CD4-positive, alpha-beta memory T cell (primary cell): ENCODE measurements around the gene RAD51AP1. TPM values are rescaled to one million over a fixed set of nuclear protein-coding genes. Genes with fewer than 3 reads are reported as not detected.
A peak's percentile ranks its signal among the peaks of the same experiment; 100 is the strongest.

Experiments used
- CTCF ChIA-PET: fragments of 350-600 bp; sonication (Branson Sonifier 250); formaldehyde crosslinking; loops from one replicate; lab custom pipeline; 2021; ENCODE audit warnings: inconsistent platforms; ENCODE audit not compliant: partially characterized antibody; lab: Charles Lee
- POLR2A ChIA-PET: fragments of 350-600 bp; sonication (Branson Sonifier 250); formaldehyde crosslinking; loops from one replicate; lab custom pipeline; 2021; ENCODE audit not compliant: partially characterized antibody; lab: Charles Lee
- DNase-seq, 5 donors: peaks; one replicate each; pipeline versions ENCODE4 v3.0.0 to v3.0.0-alpha.2; 2020 to 2022; ENCODE audit warnings: mixed read lengths in 1 of 5
- H3K27ac ChIP-seq: one replicate; pipeline ENCODE4 v1.7.0; 2013; ENCODE audit warnings: low read depth, low read length
- H3K27me3 ChIP-seq: 2 replicates; pipeline ENCODE4 v1.7.0; 2013; ENCODE audit warnings: mild to moderate bottlenecking, low read length, moderate library complexity; ENCODE audit not compliant: insufficient read depth
- H3K36me3 ChIP-seq: 2 replicates; pipeline ENCODE4 v1.7.0; 2013; ENCODE audit warnings: mild to moderate bottlenecking, low read length, moderate library complexity; ENCODE audit not compliant: insufficient read depth
- H3K4me1 ChIP-seq: 2 replicates; pipeline ENCODE4 v1.7.0; 2013; ENCODE audit warnings: mild to moderate bottlenecking, low read length, moderate library complexity; ENCODE audit not compliant: insufficient read depth
- H3K4me3 ChIP-seq, 2 donors: one replicate each; pipeline ENCODE4 v1.7.0; 2013; ENCODE audit warnings: low read length in 2 of 2, mild to moderate bottlenecking in 1 of 2
- H3K9me3 ChIP-seq, 2 donors: one replicate each; pipeline ENCODE4 v1.7.0; 2013; ENCODE audit warnings: low read length in 2 of 2, control low read depth in 1 of 2; ENCODE audit not compliant: control insufficient read depth in 1 of 2
- H3K27ac Mint-ChIP-seq, 7 donors: one replicate each; pipeline ENCODE4 v1.8.0; 2020 to 2021; ENCODE audit warnings: mixed read lengths in 7 of 7, mild to moderate bottlenecking in 6 of 7, inconsistent platforms in 3 of 7, moderate library complexity in 3 of 7
- H3K27me3 Mint-ChIP-seq, 2 donors: one replicate each; pipeline ENCODE4 v1.8.0; 2020 to 2021; ENCODE audit warnings: mixed read lengths in 2 of 2
- H3K36me3 Mint-ChIP-seq, 2 donors: one replicate each; pipeline ENCODE4 v1.8.0; 2020 to 2021; ENCODE audit warnings: mixed read lengths in 2 of 2, inconsistent platforms in 1 of 2, mild to moderate bottlenecking in 1 of 2
- H3K4me1 Mint-ChIP-seq, 4 donors: one replicate each; pipeline ENCODE4 v1.8.0; 2020 to 2021; ENCODE audit warnings: mixed read lengths in 4 of 4, mild to moderate bottlenecking in 1 of 4
- H3K4me3 Mint-ChIP-seq, 8 donors: one replicate each; pipeline ENCODE4 v1.8.0; 2020 to 2021; ENCODE audit warnings: mixed read lengths in 8 of 8, mild to moderate bottlenecking in 7 of 8, moderate library complexity in 6 of 8, inconsistent platforms in 3 of 8
- H3K9me3 Mint-ChIP-seq, 8 donors: one replicate each; pipeline ENCODE4 v1.8.0; 2020 to 2021; ENCODE audit warnings: mixed read lengths in 8 of 8, mild to moderate bottlenecking in 5 of 8, inconsistent platforms in 3 of 8, moderate library complexity in 1 of 8
- intact Hi-C: fragments of 100-400 bp; cut with micrococcal nuclease; formaldehyde crosslinking; loops from one replicate; pipeline ENCODE4 v1.15.1; 2023
- polyA plus RNA-seq, 2 donors: library from polyadenylated mRNA; unstranded; fragments of 300-500 nt; fragmentation: Illumina TruSeq; gene quantifications; one replicate each; pipeline ENCODE4 v1.2.3, GENCODE V29; 2021
- total RNA-seq, 2 experiments: library from RNA; stranded (reverse); gene quantifications; one replicate each; pipeline ENCODE4 v1.2.3, GENCODE V29; 2021

Gene RAD51AP1, protein sequence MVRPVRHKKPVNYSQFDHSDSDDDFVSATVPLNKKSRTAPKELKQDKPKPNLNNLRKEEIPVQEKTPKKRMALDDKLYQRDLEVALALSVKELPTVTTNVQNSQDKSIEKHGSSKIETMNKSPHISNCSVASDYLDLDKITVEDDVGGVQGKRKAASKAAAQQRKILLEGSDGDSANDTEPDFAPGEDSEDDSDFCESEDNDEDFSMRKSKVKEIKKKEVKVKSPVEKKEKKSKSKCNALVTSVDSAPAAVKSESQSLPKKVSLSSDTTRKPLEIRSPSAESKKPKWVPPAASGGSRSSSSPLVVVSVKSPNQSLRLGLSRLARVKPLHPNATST
- total RNA-seq (1 to 10 TPM in 1 of 2 experiments, under 1 TPM in 1; 0.58 to 1.5 TPM), polyA plus RNA-seq (1 to 10 TPM in 1 of 2 donors, under 1 TPM in 1; 0.62 to 2.9 TPM)

DNA sequence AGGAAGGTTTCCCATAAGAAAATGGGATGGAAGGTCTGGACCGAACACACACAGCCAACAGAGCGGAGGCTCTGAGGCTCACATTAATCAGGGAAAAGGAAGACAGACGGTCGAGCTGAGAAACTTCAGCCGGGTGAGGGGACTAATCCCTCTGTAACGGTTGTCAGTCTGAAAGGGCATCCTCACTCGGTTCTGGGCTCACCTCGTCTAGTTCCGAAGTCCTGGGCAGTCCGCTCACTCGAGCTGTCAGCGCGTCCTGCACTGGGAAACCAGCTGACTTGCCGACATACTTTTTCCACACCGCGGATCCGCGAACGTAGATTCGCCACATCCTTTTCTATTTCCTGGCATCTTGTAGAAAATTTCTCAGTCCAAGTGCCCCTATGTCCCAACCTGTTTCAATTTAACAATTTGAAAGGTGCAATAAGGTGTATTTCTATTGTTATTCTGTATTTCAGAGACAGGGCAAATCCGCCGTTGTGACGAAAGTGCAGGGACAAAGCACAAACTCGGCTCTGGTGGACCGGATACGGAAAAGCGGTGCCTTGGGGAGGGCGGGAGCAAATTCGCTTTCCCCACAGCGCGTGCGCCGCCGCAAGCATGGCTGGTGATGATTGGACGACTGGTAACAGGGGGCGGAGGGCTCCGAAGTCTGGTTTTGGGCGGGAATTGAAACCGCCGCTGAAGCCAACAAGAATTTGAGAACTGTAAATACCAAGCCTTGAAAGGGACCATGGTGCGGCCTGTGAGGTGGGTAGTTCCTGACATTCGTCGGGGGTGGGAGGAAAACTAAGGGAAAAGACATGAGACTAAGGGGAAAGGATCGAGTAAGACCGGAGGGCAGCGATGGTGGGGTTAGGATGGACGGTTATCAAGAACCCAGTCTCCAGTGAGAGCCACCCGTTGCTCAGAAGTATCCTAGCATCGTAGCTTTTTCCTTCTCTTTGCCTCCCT, at the start of gene RAD51AP1:
Gene RAD51AP1 (plus strand): TSS at position 684 of the 954 bp plus-strand sequence. CDS start 50 bp downstream, at position 734.
- intact Hi-C loops: loop anchor here (1.0 to 5.0 kb wide), 5 partner anchors 11 to 666 kb away; partner anchors contain the start of genes AKAP3, NDUFA9, PARP11 and TIGAR
- H3K9me3 ChIP-seq: no peaks in the 10 kb centered on the region
- Mint-ChIP-seq H3K27me3 (no peaks in the 10 kb centered on the region), H3K4me1 (peaks cover 13 to 34% (median 26%) of the 10 kb centered on the region in 4 donors), H3K36me3 (peaks cover 3 to 14% of the 10 kb centered on the region in 2 donors), H3K9me3 (peaks cover 0 to 4% (median 0%) of the 10 kb centered on the region in 8 donors), H3K4me3 (peak within 1 kb of the TSS; percentile 93 to 99 (median 96)), H3K27ac (peak within 1 kb of the TSS; percentile 94 to 99 (median 98))
- no peaks in the 10 kb centered on the region for H3K27me3 ChIP-seq
- H3K36me3 ChIP-seq: peaks cover 5% of the 10 kb centered on the region
- peak within 1 kb of the TSS; percentile 73 to 90 for H3K4me3 ChIP-seq
- ChIA-PET CTCF (no interaction called here), POLR2A (interaction anchor here (0.6 to 1.2 kb wide), 4 partner anchors 31 to 665 kb away, joined by 3 to 8 read pairs (median 4); partner anchors contain the start of genes AKAP3, NDUFA9 and PARP11)
- H3K27ac ChIP-seq: peak within 1 kb of the TSS; percentile 79
- DNase-seq: peak; percentile 96 to 98 (median 98)
- H3K4me1 ChIP-seq: peaks cover 21% of the 10 kb centered on the region

DNA sequence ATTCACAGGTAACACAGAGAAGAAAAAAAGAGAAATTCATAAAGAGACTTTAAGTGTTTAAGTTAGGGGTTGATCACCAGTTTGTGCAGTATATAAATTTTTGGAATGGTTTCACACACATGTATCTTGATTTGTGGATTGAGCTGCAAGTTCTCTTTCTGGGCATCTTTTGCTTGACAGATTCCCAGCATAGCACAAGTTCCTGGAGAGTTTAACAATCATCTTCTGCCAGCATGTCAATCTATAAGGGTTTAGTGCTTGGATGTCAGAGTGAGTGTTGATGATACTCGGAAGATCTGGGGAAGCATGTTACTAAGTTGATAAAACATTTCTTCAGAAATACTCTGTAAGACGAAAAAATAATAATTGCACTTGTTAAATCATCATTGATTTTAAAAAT, 49.1 kb upstream of the RAD51AP1 start:
- H3K9me3 ChIP-seq: no peaks in the 10 kb centered on the region
- no peak overlapping the region for H3K4me3 ChIP-seq
- H3K4me3 Mint-ChIP-seq: no peak overlapping the region
- ChIA-PET POLR2A (no interaction called here), CTCF (interaction anchor here (1.2 kb wide), 1 partner anchor 9 kb away, joined by 3 read pairs; no protein-coding TSS in a partner anchor)
- no peak overlapping the region for H3K27ac ChIP-seq
- no peaks in the 10 kb centered on the region for H3K9me3 Mint-ChIP-seq
- H3K36me3 Mint-ChIP-seq: peaks cover 24 to 32% of the 10 kb centered on the region in 2 donors
- DNase-seq: no peak
- intact Hi-C loops: no loop called here
- peaks cover 13% of the 10 kb centered on the region for H3K36me3 ChIP-seq
- no peaks in the 10 kb centered on the region for H3K27me3 Mint-ChIP-seq
- no peaks in the 10 kb centered on the region for H3K4me1 ChIP-seq
- no peak overlapping the region for H3K27ac Mint-ChIP-seq
- peaks cover 0 to 2% (median under 1%) of the 10 kb centered on the region in 4 donors for H3K4me1 Mint-ChIP-seq
- H3K27me3 ChIP-seq: no peaks in the 10 kb centered on the region

DNA sequence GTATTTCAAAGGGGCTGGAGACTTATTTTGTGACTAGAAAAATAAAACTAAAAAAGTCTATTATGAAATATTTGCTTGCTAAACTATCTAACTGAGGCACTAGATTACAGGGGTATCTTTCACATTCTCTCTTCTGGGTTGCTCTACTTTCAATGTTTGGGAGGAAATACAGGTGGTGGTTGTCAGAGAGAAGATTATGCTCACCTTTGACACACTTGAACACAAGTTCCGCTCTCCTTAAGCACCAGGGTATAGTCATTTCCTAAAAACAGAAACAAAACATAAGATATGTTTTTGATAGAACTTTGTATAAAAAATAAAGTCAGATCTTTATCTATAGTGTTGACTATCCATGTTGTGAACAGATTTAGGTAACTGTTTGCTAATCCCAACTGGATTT, 47.7 kb upstream of the RAD51AP1 start:
- no peak overlapping the region for H3K27ac ChIP-seq
- intact Hi-C loops: no loop called here
- H3K36me3 ChIP-seq: peaks cover 13% of the 10 kb centered on the region
- Mint-ChIP-seq H3K27me3 (no peaks in the 10 kb centered on the region), H3K36me3 (peaks cover 24 to 36% of the 10 kb centered on the region in 2 donors), H3K9me3 (no peaks in the 10 kb centered on the region), H3K27ac (peak overlapping the region in 1 of 7 donors; percentile 4), H3K4me3 (peak overlapping the region in 1 of 8 donors; percentile 40), H3K4me1 (peaks cover 0 to 2% (median under 1%) of the 10 kb centered on the region in 4 donors)
- H3K4me1 ChIP-seq: no peaks in the 10 kb centered on the region
- H3K27me3 ChIP-seq: no peaks in the 10 kb centered on the region
- H3K4me3 ChIP-seq: no peak overlapping the region
- DNase-seq: peak in 1 of 5 donors; percentile 9
- ChIA-PET CTCF (no interaction called here), POLR2A (no interaction called here)
- no peaks in the 10 kb centered on the region for H3K9me3 ChIP-seq

DNA sequence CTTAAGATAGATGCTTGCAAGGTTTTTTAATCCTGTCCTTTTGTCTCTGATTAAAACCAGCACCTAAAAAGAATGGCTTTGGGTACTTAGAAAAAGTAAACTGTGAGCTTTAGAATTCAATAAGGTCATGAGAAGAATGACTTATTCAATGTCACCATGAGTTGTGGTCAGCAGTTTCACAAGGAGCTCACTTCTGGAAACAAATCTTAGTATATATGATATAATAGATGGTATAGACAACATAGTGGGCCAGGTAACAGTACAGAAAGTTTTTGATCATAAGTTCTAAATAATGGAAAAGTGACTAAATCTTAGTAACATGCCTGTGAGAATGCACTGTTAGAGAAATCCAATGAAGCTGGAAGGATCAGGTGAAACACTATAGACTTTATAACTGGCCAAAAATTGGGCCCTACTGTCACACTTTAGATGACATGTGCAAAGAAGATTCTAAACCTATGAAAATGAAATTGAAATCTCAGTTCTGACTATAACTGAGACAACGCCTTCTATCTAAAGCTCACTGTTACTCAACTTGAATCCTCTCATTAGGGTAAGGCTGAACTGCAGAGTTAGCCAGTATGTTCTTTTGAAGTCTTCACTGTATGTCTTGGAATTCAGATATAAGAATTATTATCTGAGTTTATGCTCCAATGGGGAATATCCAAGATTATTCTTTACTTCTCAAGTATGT, 42.4 kb upstream of the RAD51AP1 start:
- no peak overlapping the region for H3K4me3 Mint-ChIP-seq

DNA sequence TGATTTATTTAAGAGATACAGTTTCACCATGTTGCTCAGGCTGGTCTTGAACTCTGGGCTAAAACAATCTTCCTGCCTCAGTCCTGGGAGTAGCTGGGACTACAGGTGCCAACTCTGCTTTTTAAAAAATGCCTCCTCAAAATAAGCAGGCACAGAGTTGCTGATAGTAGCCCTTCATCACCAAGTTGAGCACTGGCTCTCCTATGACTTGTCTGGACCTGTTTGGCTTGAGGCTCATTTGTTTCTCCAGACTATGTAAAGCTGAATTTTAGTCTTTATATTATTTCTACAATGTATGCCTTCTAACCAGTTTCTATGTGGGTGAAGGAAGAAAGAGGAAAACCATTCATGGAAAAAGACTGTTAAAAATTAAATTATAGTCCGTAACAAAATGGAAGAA, 39.5 kb upstream of the RAD51AP1 start:
- no peaks in the 10 kb centered on the region for H3K9me3 ChIP-seq
- Mint-ChIP-seq H3K9me3 (no peaks in the 10 kb centered on the region), H3K27ac (peak overlapping the region in 1 of 7 donors; percentile 8), H3K4me1 (no peaks in the 10 kb centered on the region), H3K4me3 (no peak overlapping the region), H3K36me3 (peaks cover 64 to 68% of the 10 kb centered on the region in 2 donors), H3K27me3 (no peaks in the 10 kb centered on the region)
- H3K4me3 ChIP-seq: no peak overlapping the region
- ChIA-PET POLR2A (no interaction called here), CTCF (interaction anchor here (0.7 kb wide), 1 partner anchor 106 kb away, joined by 3 read pairs; no protein-coding TSS in a partner anchor)
- H3K4me1 ChIP-seq: no peaks in the 10 kb centered on the region
- no peak for DNase-seq
- no peak overlapping the region for H3K27ac ChIP-seq
- no peaks in the 10 kb centered on the region for H3K27me3 ChIP-seq
- intact Hi-C loops: loop anchor here (5.0 kb wide), 1 partner anchor 33 kb away; no protein-coding TSS in a partner anchor
- peaks cover 13% of the 10 kb centered on the region for H3K36me3 ChIP-seq

More for the DNA sequence above, 42.4 kb upstream of the RAD51AP1 start:
- no peak for DNase-seq
- no peak overlapping the region for H3K27ac Mint-ChIP-seq
- Histone ChIP-seq H3K36me3 (peaks cover 8% of the 10 kb centered on the region), H3K4me1 (no peaks in the 10 kb centered on the region), H3K27me3 (no peaks in the 10 kb centered on the region), H3K4me3 (no peak overlapping the region), H3K27ac (no peak overlapping the region), H3K9me3 (no peaks in the 10 kb centered on the region)
- H3K4me1 Mint-ChIP-seq: peaks cover 0 to 2% (median 0%) of the 10 kb centered on the region in 4 donors
- POLR2A ChIA-PET: no interaction called here
- no peaks in the 10 kb centered on the region for H3K27me3 Mint-ChIP-seq
- peaks cover 49 to 56% of the 10 kb centered on the region in 2 donors for H3K36me3 Mint-ChIP-seq
- no peaks in the 10 kb centered on the region for H3K9me3 Mint-ChIP-seq
- intact Hi-C loops: loop anchor here (5.0 kb wide), 1 partner anchor 36 kb away; no protein-coding TSS in a partner anchor
- CTCF ChIA-PET: no interaction called here

DNA sequence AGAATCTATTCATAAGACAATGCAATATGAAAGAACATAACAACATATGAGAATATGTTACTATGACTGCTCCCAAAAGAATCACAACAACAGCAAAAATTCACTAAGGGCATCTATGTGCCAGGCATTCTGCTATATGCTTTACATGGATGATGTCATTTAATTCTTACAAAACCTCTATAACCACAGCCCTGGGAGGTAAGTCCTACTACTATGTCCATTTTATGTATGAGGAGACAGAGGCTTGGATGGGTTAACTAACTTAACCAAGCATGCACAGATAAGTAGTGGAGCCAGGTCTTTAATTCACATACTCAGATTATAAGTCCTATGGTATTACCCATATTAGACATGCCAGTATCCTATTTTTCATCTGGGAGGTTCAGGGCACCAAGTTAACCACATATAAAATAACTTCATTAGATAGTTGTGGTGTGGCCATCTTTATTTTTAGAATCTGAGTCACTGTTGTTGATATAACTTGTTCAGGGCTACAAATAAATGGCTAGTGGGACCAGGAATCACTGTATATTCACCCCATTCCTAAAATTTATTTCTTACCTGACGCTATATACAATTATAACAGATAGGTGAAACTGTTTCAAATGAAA, 33.2 kb upstream of the RAD51AP1 start:
- intact Hi-C loops: no loop called here

More for the DNA sequence above, 33.2 kb upstream of the RAD51AP1 start:
- Mint-ChIP-seq H3K27me3 (no peaks in the 10 kb centered on the region), H3K9me3 (no peaks in the 10 kb centered on the region), H3K36me3 (peaks cover 29 to 34% of the 10 kb centered on the region in 2 donors), H3K4me3 (no peak overlapping the region), H3K27ac (peak overlapping the region in 3 of 7 donors; percentile 64 to 72 (median 65)), H3K4me1 (peaks cover 16 to 27% (median 22%) of the 10 kb centered on the region in 4 donors)
- H3K4me3 ChIP-seq: no peak overlapping the region
- ChIA-PET POLR2A (interaction anchor here (1.8 kb wide), 1 partner anchor 8 kb away, joined by 6 read pairs; no protein-coding TSS in a partner anchor), CTCF (interaction anchor here (0.9 kb wide), 1 partner anchor 17 kb away, joined by 3 read pairs; no protein-coding TSS in a partner anchor)
- H3K27me3 ChIP-seq: no peaks in the 10 kb centered on the region
- no peak for DNase-seq
- peaks cover 8% of the 10 kb centered on the region for H3K36me3 ChIP-seq
- no peaks in the 10 kb centered on the region for H3K9me3 ChIP-seq
- H3K4me1 ChIP-seq: peaks cover 23% of the 10 kb centered on the region
- H3K27ac ChIP-seq: no peak overlapping the region
